HepG2 (cell line): ENCODE results near the gene TMEM134.

ENCODE experiments used
- MAX ChIP-seq: IDR thresholded peaks from 2 replicates; pipeline ENCODE4 v1.6.1; 2012; ENCODE audit warnings: inconsistent platforms
- REST ChIP-seq, 2 experiments: IDR thresholded peaks; 2 replicates each; pipeline ENCODE4 v1.6.1; 2011 to 2012; ENCODE audit warnings: low read length in 2 of 2, borderline replicate concordance in 1 of 2, low read depth in 1 of 2, mild to moderate bottlenecking in 1 of 2, moderate library complexity in 1 of 2
- SIN3A ChIP-seq: IDR thresholded peaks from 2 replicates; pipeline ENCODE4 v1.6.1; 2011; ENCODE audit warnings: low read depth, mild to moderate bottlenecking, control low read depth, low read length, borderline replicate concordance
- SUZ12 ChIP-seq: fragments of 150-350 bp; IDR thresholded peaks from 2 replicates; pipeline ENCODE4 v1.6.1; 2014; ENCODE audit warnings: low read depth, low read length
- WIZ ChIP-seq: sonication (generic); formaldehyde crosslinking; IDR thresholded peaks from 2 replicates; pipeline ENCODE4 v1.5.1; 2020; ENCODE audit warnings: mild to moderate bottlenecking, missing genetic modification reagents
- ZNF496 ChIP-seq: sonication (generic); formaldehyde crosslinking; IDR thresholded peaks from 2 replicates; pipeline ENCODE4 v1.8.1; 2023; ENCODE audit warnings: mild to moderate bottlenecking, moderate library complexity, missing genetic modification reagents; ENCODE audit not compliant: insufficient replicate concordance
- ZNF557 ChIP-seq: sonication (generic); formaldehyde crosslinking; IDR thresholded peaks from 2 replicates; pipeline ENCODE4 v1.4.0; 2020; ENCODE audit warnings: missing genetic modification reagents
- ZNF577 ChIP-seq: sonication (generic); formaldehyde crosslinking; IDR thresholded peaks from 2 replicates; pipeline ENCODE4 v1.4.0; 2020; ENCODE audit warnings: mild to moderate bottlenecking, low read depth, missing genetic modification reagents, borderline replicate concordance
- ZNF619 ChIP-seq: sonication (generic); formaldehyde crosslinking; IDR thresholded peaks from 2 replicates; pipeline ENCODE4 v1.4.0; 2020; ENCODE audit warnings: mild to moderate bottlenecking, missing genetic modification reagents

- no peak for TF ChIP-seq ZNF496 (CRISPR knock-in tag)
- TF ChIP-seq SUZ12: no peak
- no peak for TF ChIP-seq SIN3A
- no peak for TF ChIP-seq ZNF557
- no peak for TF ChIP-seq MAX
- no peak for TF ChIP-seq REST (IDR thresholded peaks at IDR 0.05; ENCODE audit: borderline replicate concordance in 1 of 2, low read depth in 1 of 2, low read length in 2 of 2)
- TF ChIP-seq ZNF577 (CRISPR knock-in tag): no peak
- TF ChIP-seq WIZ: no peak
- no peak for TF ChIP-seq ZNF619
Observed at GRCh38 chr11:67439321-67440228, 29.5 kb downstream of the TMEM134 start.
